ENCODE results near the gene CENPC.

CENPC gene

DNA sequence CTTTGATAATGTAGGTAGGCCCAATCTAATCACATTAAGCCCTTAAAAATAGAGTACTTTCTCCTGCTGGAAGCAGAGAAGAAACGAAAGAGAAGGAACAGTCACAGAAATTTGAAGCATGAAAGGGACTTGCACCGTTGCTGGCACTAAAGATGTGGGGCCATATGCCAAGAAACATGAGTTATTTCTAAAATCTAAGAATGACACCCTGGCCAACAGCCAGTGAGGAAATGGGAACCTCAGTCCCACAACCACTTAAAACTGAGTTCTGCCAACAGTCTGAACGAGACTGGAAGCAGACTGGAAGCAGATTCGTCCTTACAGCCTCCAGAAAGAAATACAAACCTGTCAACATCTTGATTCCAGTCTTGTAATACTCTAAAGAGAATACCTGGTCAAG lies 70.1 kb downstream of the CENPC start:
- H2BK12ac ChIP-seq (ENCODE audit: low read length): no peak overlapping the region
- H3K79me1 ChIP-seq (ENCODE audit: low read length): no peaks in the 10 kb centered on the region
- H3K79me2 ChIP-seq (ENCODE audit: control insufficient read depth, insufficient read depth, low read length, poor library complexity): no peaks in the 10 kb centered on the region
- no peak overlapping the region for H3K14ac ChIP-seq (ENCODE audit: low read length)
- H3K36me3 ChIP-seq (ENCODE audit: control insufficient read depth in 1 of 2, insufficient read depth in 2 of 2, low read length in 2 of 2): peaks cover 10 to 13% of the 10 kb centered on the region in 2 experiments
- no peak overlapping the region for H2AK5ac ChIP-seq (ENCODE audit: low read length)
- no peak overlapping the region for H3K18ac ChIP-seq (ENCODE audit: low read length)
- no peak overlapping the region for H3K9ac ChIP-seq (ENCODE audit: low read length)
- no peak overlapping the region for H4K91ac ChIP-seq (ENCODE audit: low read depth, low read length)
- H3K27me3 ChIP-seq (ENCODE audit: insufficient read depth, low read length): no peaks in the 10 kb centered on the region
- no peak overlapping the region for H3K4ac ChIP-seq (ENCODE audit: low read depth, low read length)
- H3K27ac ChIP-seq (ENCODE audit: low read depth, low read length): no peak overlapping the region
- no CpG with 5 or more reads among the region's 4 CpGs for WGBS (ENCODE audit: extremely low coverage, insufficient coverage, insufficient read length)
- no peak overlapping the region for H3K23ac ChIP-seq (ENCODE audit: low read length)
- H3K4me2 ChIP-seq (ENCODE audit: low read length): no peak overlapping the region
- no peak overlapping the region for H3K4me3 ChIP-seq (ENCODE audit: low read depth, low read length)
- no peak overlapping the region for H2BK120ac ChIP-seq (ENCODE audit: insufficient read depth, low read length, poor library complexity)
- no peak for DNase-seq
- H4K12ac ChIP-seq (ENCODE audit: low read depth, low read length): no peak overlapping the region
- no peak overlapping the region for H2BK5ac ChIP-seq (ENCODE audit: low read depth, low read length, poor library complexity)
- peaks cover 0 to 2% of the 10 kb centered on the region in 2 experiments for H3K4me1 ChIP-seq (ENCODE audit: control insufficient read depth in 1 of 2, insufficient read depth in 2 of 2, low read length in 2 of 2)
- no peak overlapping the region for H2AFZ ChIP-seq (ENCODE audit: insufficient read depth, low read length, poor library complexity)
- no peak overlapping the region for H4K8ac ChIP-seq (ENCODE audit: low read depth, low read length)
- no peaks in the 10 kb centered on the region for H3K9me3 ChIP-seq (ENCODE audit: insufficient read depth, low read depth, low read length)

DNA sequence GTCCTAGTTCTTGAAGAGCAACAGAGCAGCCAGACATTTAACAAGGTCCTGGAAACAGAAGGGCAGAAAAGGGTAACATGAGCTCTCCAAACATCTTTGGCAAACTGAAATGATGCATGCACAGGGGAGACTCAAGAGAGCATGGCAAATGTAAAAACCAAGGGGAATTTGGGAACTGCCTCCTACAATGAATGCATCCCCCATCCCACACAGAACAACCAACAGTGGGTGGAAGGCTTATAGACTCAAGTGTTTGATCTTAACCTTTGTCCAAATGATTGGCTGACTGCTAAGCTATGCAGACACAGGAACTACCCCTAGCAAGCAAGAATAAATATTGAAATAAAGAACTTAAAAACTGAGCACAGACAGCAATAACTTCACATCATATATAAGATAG lies 74.4 kb downstream of the CENPC start:
- H3K4me2 ChIP-seq (ENCODE audit: low read length): no peak overlapping the region
- no peak overlapping the region for H2BK12ac ChIP-seq (ENCODE audit: low read length)
- no peaks in the 10 kb centered on the region for H3K27me3 ChIP-seq (ENCODE audit: insufficient read depth, low read length)
- H3K23ac ChIP-seq (ENCODE audit: low read length): no peak overlapping the region
- no peak overlapping the region for H2BK5ac ChIP-seq (ENCODE audit: low read depth, low read length, poor library complexity)
- H3K27ac ChIP-seq (ENCODE audit: low read depth, low read length): no peak overlapping the region
- H3K9ac ChIP-seq (ENCODE audit: low read length): no peak overlapping the region
- no peaks in the 10 kb centered on the region for H3K79me2 ChIP-seq (ENCODE audit: control insufficient read depth, insufficient read depth, low read length, poor library complexity)
- peaks cover 10% of the 10 kb centered on the region in 2 experiments for H3K36me3 ChIP-seq (ENCODE audit: control insufficient read depth in 1 of 2, insufficient read depth in 2 of 2, low read length in 2 of 2)
- H2AFZ ChIP-seq (ENCODE audit: insufficient read depth, low read length, poor library complexity): no peak overlapping the region
- H4K91ac ChIP-seq (ENCODE audit: low read depth, low read length): no peak overlapping the region
- H3K14ac ChIP-seq (ENCODE audit: low read length): no peak overlapping the region
- no peak overlapping the region for H2AK5ac ChIP-seq (ENCODE audit: low read length)
- no peak overlapping the region for H4K8ac ChIP-seq (ENCODE audit: low read depth, low read length)
- H3K4ac ChIP-seq (ENCODE audit: low read depth, low read length): no peak overlapping the region
- no peaks in the 10 kb centered on the region for H3K9me3 ChIP-seq (ENCODE audit: insufficient read depth, low read depth, low read length)
- DNase-seq: no peak
- H3K4me1 ChIP-seq (ENCODE audit: control insufficient read depth in 1 of 2, insufficient read depth in 2 of 2, low read length in 2 of 2): no peaks in the 10 kb centered on the region
- no peak overlapping the region for H2BK120ac ChIP-seq (ENCODE audit: insufficient read depth, low read length, poor library complexity)
- no peaks in the 10 kb centered on the region for H3K79me1 ChIP-seq (ENCODE audit: low read length)
- H3K18ac ChIP-seq (ENCODE audit: low read length): no peak overlapping the region
- no peak overlapping the region for H4K12ac ChIP-seq (ENCODE audit: low read depth, low read length)
- H3K4me3 ChIP-seq (ENCODE audit: low read depth, low read length): no peak overlapping the region

DNA sequence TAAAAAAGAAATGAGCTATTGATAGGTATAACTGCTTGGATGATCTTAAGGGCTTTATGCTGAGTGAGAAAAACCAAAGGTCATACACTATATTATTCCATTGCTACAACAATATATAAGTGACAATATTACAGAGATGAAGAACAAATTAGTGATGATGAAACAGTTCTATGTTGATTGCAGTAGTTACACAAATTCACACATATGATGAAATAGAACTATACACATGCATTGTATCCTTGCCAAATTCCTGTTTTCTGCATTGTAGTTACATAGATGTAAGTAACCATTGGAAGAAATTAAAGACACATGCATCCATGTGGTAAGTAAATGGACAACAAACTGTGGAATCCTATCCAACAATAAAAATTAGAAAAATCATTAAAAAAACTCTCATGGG lies 76.5 kb downstream of the CENPC start:
- H3K9me3 ChIP-seq (ENCODE audit: insufficient read depth, low read depth, low read length): no peaks in the 10 kb centered on the region

DNA sequence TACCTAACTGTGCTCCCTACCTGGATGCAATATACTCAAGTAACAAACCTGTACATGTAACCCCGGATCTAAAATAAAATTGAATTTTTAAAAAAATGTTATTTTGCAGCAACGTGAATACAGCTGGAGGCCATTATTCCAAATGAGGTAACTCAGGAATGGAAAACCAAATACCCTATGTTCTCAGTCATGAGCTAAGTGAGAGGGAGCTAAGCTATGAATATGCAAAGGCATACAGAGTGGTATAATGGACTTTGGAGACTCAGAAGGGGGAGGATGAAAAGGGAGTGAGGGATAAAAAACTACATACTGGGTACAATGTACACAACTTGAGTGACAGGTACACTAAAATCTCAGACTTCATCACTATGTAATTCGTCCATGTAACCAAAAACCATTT lies 78.6 kb downstream of the CENPC start:
- H3K27ac ChIP-seq (ENCODE audit: low read depth, low read length): no peak overlapping the region
- no CpG with 5 or more reads among the region's 3 CpGs for WGBS (ENCODE audit: extremely low coverage, insufficient coverage, insufficient read length)
- no peak overlapping the region for H3K4me3 ChIP-seq (ENCODE audit: low read depth, low read length)
- H3K79me1 ChIP-seq (ENCODE audit: low read length): no peaks in the 10 kb centered on the region
- no peak overlapping the region for H3K18ac ChIP-seq (ENCODE audit: low read length)
- no peak overlapping the region for H3K4me2 ChIP-seq (ENCODE audit: low read length)
- H3K4ac ChIP-seq (ENCODE audit: low read depth, low read length): no peak overlapping the region
- H3K36me3 ChIP-seq (ENCODE audit: control insufficient read depth in 1 of 2, insufficient read depth in 2 of 2, low read length in 2 of 2): peaks cover 2 to 6% of the 10 kb centered on the region in 2 experiments
- H4K12ac ChIP-seq (ENCODE audit: low read depth, low read length): no peak overlapping the region
- no peak overlapping the region for H2BK12ac ChIP-seq (ENCODE audit: low read length)
- no peak overlapping the region for H3K23ac ChIP-seq (ENCODE audit: low read length)
- no peaks in the 10 kb centered on the region for H3K9me3 ChIP-seq (ENCODE audit: insufficient read depth, low read depth, low read length)
- H3K4me1 ChIP-seq (ENCODE audit: control insufficient read depth in 1 of 2, insufficient read depth in 2 of 2, low read length in 2 of 2): no peaks in the 10 kb centered on the region
- H2BK5ac ChIP-seq (ENCODE audit: low read depth, low read length, poor library complexity): no peak overlapping the region
- no peak overlapping the region for H3K9ac ChIP-seq (ENCODE audit: low read length)
- no peak overlapping the region for H2AFZ ChIP-seq (ENCODE audit: insufficient read depth, low read length, poor library complexity)
- DNase-seq: no peak
- no peak overlapping the region for H2BK120ac ChIP-seq (ENCODE audit: insufficient read depth, low read length, poor library complexity)
- H3K79me2 ChIP-seq (ENCODE audit: control insufficient read depth, insufficient read depth, low read length, poor library complexity): no peaks in the 10 kb centered on the region
- no peak overlapping the region for H3K14ac ChIP-seq (ENCODE audit: low read length)
- H3K27me3 ChIP-seq (ENCODE audit: insufficient read depth, low read length): no peaks in the 10 kb centered on the region
- H4K8ac ChIP-seq (ENCODE audit: low read depth, low read length): no peak overlapping the region
- H2AK5ac ChIP-seq (ENCODE audit: low read length): no peak overlapping the region
- H4K91ac ChIP-seq (ENCODE audit: low read depth, low read length): no peak overlapping the region

More for the DNA sequence above, 76.5 kb downstream of the CENPC start:
- Histone ChIP-seq H3K23ac (ENCODE audit: low read length) (no peak overlapping the region), H3K36me3 (ENCODE audit: control insufficient read depth in 1 of 2, insufficient read depth in 2 of 2, low read length in 2 of 2) (peaks cover 4 to 8% of the 10 kb centered on the region in 2 experiments), H2BK12ac (ENCODE audit: low read length) (no peak overlapping the region), H4K12ac (ENCODE audit: low read depth, low read length) (no peak overlapping the region), H2AK5ac (ENCODE audit: low read length) (no peak overlapping the region), H4K8ac (ENCODE audit: low read depth, low read length) (no peak overlapping the region), H3K9ac (ENCODE audit: low read length) (no peak overlapping the region), H2BK5ac (ENCODE audit: low read depth, low read length, poor library complexity) (no peak overlapping the region), H3K4ac (ENCODE audit: low read depth, low read length) (no peak overlapping the region), H2AFZ (ENCODE audit: insufficient read depth, low read length, poor library complexity) (no peak overlapping the region), H3K79me2 (ENCODE audit: control insufficient read depth, insufficient read depth, low read length, poor library complexity) (no peaks in the 10 kb centered on the region), H3K4me3 (ENCODE audit: low read depth, low read length) (no peak overlapping the region), H3K79me1 (ENCODE audit: low read length) (no peaks in the 10 kb centered on the region), H3K14ac (ENCODE audit: low read length) (no peak overlapping the region), H3K27ac (ENCODE audit: low read depth, low read length) (no peak overlapping the region), H3K4me1 (ENCODE audit: control insufficient read depth in 1 of 2, insufficient read depth in 2 of 2, low read length in 2 of 2) (no peaks in the 10 kb centered on the region), H3K4me2 (ENCODE audit: low read length) (no peak overlapping the region), H3K18ac (ENCODE audit: low read length) (no peak overlapping the region), H4K91ac (ENCODE audit: low read depth, low read length) (no peak overlapping the region), H3K27me3 (ENCODE audit: insufficient read depth, low read length) (no peaks in the 10 kb centered on the region), H2BK120ac (ENCODE audit: insufficient read depth, low read length, poor library complexity) (no peak overlapping the region)
- no peak for DNase-seq

DNA sequence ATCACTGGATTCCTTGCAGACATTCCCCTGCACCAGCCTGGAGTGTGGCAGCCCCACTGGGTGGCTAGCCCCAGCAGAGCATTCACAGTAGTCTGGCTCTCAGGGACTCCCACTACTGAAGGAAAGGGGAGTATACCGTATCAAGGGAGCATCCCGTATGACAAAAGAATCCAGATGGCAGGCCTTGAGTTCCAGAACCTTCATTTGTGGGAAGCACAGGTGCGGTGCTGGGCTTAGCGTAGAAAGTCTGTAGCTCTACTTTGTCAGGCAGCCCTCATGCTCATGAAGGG lies 79.6 kb downstream of the CENPC start:
- Histone ChIP-seq H3K18ac (ENCODE audit: low read length) (no peak overlapping the region), H3K79me1 (ENCODE audit: low read length) (no peaks in the 10 kb centered on the region), H3K4me1 (ENCODE audit: control insufficient read depth in 1 of 2, insufficient read depth in 2 of 2, low read length in 2 of 2) (no peaks in the 10 kb centered on the region), H3K9me3 (ENCODE audit: insufficient read depth, low read depth, low read length) (no peaks in the 10 kb centered on the region), H2BK12ac (ENCODE audit: low read length) (no peak overlapping the region), H3K79me2 (ENCODE audit: control insufficient read depth, insufficient read depth, low read length, poor library complexity) (no peaks in the 10 kb centered on the region), H3K27me3 (ENCODE audit: insufficient read depth, low read length) (no peaks in the 10 kb centered on the region), H3K27ac (ENCODE audit: low read depth, low read length) (no peak overlapping the region), H3K4me3 (ENCODE audit: low read depth, low read length) (no peak overlapping the region), H3K9ac (ENCODE audit: low read length) (no peak overlapping the region), H2BK5ac (ENCODE audit: low read depth, low read length, poor library complexity) (no peak overlapping the region), H3K36me3 (ENCODE audit: control insufficient read depth in 1 of 2, insufficient read depth in 2 of 2, low read length in 2 of 2) (peaks cover 0 to 6% of the 10 kb centered on the region in 2 experiments), H3K4me2 (ENCODE audit: low read length) (no peak overlapping the region), H3K4ac (ENCODE audit: low read depth, low read length) (no peak overlapping the region), H2AK5ac (ENCODE audit: low read length) (no peak overlapping the region), H2BK120ac (ENCODE audit: insufficient read depth, low read length, poor library complexity) (no peak overlapping the region), H4K12ac (ENCODE audit: low read depth, low read length) (no peak overlapping the region), H4K8ac (ENCODE audit: low read depth, low read length) (no peak overlapping the region), H3K23ac (ENCODE audit: low read length) (no peak overlapping the region), H3K14ac (ENCODE audit: low read length) (no peak overlapping the region), H4K91ac (ENCODE audit: low read depth, low read length) (no peak overlapping the region), H2AFZ (ENCODE audit: insufficient read depth, low read length, poor library complexity) (no peak overlapping the region)
- no peak for DNase-seq
- no CpG with 5 or more reads among the region's 4 CpGs for WGBS (ENCODE audit: extremely low coverage, insufficient coverage, insufficient read length)
